Measurements from ENCODE around the gene ELAVL3.
"Not testable (repeated sequence)": the region's sequence is repeated elsewhere in the genome, so short reads cannot be mapped to it uniquely, and the experiment has no call there.

The ELAVL3 gene

GRCh38 chr19:11458236-11458900, 22.5 kb downstream of the ELAVL3 start:
- no peak for DNase-seq

GRCh38 chr19:11457831-11458230, 23.0 kb downstream of the ELAVL3 start:
- no peak for DNase-seq

GRCh38 chr19:11457115-11457514, 23.7 kb downstream of the ELAVL3 start:
- no peak for DNase-seq

- no peak for DNase-seq
Observed at GRCh38 chr19:11456659-11457058, 24.2 kb downstream of the ELAVL3 start.

- DNase-seq: not testable (repeated sequence)
Observed at GRCh38 chr19:11455233-11455554, 25.7 kb downstream of the ELAVL3 start.

GRCh38 chr19:11453468-11454341, 27.1 kb downstream of the ELAVL3 start:
- DNase-seq: peak; percentile 50

- no peak for DNase-seq
Observed at GRCh38 chr19:11452620-11453310, 28.1 kb downstream of the ELAVL3 start.

- no peak for DNase-seq
Observed at GRCh38 chr19:11451871-11452619, 28.8 kb downstream of the ELAVL3 start.

- DNase-seq: no peak
Observed at GRCh38 chr19:11451327-11451870, 29.4 kb downstream of the ELAVL3 start.

GRCh38 chr19:11450570-11451326, 30.1 kb downstream of the ELAVL3 start:
- DNase-seq: no peak

- DNase-seq: no peak
Observed at GRCh38 chr19:11448923-11449554, 31.8 kb downstream of the ELAVL3 start.

GRCh38 chr19:11448410-11448809, 32.4 kb downstream of the ELAVL3 start:
- DNase-seq: no peak

GRCh38 chr19:11447347-11448262, 33.2 kb downstream of the ELAVL3 start:
- no peak for DNase-seq

GRCh38 chr19:11446652-11447301, 34.1 kb downstream of the ELAVL3 start:
- peak; percentile 67 for DNase-seq

GRCh38 chr19:11446271-11446651, 34.6 kb downstream of the ELAVL3 start:
- DNase-seq: no peak

GRCh38 chr19:11445141-11445540, 35.7 kb downstream of the ELAVL3 start:
- DNase-seq: no peak

GRCh38 chr19:11444059-11444458, 36.8 kb downstream of the ELAVL3 start:
- no peak for DNase-seq

- DNase-seq: no peak
Observed at GRCh38 chr19:11437955-11438354, 42.9 kb downstream of the ELAVL3 start.

GRCh38 chr19:11435833-11436313, 45.0 kb downstream of the ELAVL3 start:
- peak; percentile 62 for DNase-seq

All from hematopoietic multipotent progenitor cell treated with erythropoietin and hydrocortisone succinate and interleukin-3 and kit ligand, for 4 days (in vitro differentiated cells).